H7 (cell line): ENCODE data around the gene HSPA9. TPM values are rescaled to one million over a fixed set of nuclear protein-coding genes. Genes with fewer than 3 reads are reported as not detected.
"Not testable (repeated sequence)": the region's sequence is repeated elsewhere in the genome, so short reads cannot be mapped to it uniquely, and the experiment has no call there.

Source experiments
- DNase-seq: peaks from one replicate; pipeline ENCODE4 v3.0.0; 2012
- H3K27me3 ChIP-seq: 2 replicates; pipeline ENCODE4 v1.6.0; 2011; ENCODE audit warnings: mild to moderate bottlenecking, low read length; ENCODE audit not compliant: control insufficient read depth, insufficient read depth
- H3K36me3 ChIP-seq: replicated peaks from 2 replicates; pipeline ENCODE4 v1.5.1; 2011; ENCODE audit warnings: low read length; ENCODE audit not compliant: control insufficient read depth, insufficient read depth
- H3K4me3 ChIP-seq: 2 replicates; pipeline ENCODE4 v1.5.1; 2011; ENCODE audit warnings: low read depth, mild to moderate bottlenecking, control low read depth, low read length, moderate library complexity; ENCODE audit not compliant: insufficient read depth
- total RNA-seq: library from RNA; depleted of rRNA; stranded (reverse); fragments of >200 nt; shearing (Covaris generic); gene quantifications from 2 replicates; pipeline ENCODE4 v1.2.3, GENCODE V29; 2014; rRNA removed

HSPA9 gene
- total RNA-seq, 1 experiment from 2014 or later: 671 TPM

DNA sequence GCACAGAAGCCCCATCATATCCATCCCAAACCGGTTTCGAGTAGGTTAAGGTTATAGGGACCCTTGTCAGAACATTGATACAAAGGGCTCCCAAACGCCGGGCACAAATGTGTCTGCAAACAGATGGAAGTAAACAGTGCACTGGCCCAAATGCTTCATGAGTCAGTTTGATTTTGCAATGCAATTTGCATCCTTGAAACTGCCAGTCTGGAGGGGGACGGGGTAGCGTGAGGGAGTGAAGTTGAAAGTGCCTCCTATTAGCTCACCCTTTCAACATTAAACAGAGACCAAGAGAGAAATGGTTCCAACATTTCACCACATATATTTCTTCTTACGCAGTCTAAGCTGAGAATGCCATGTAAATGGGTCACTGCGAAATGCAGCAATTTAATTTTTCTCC lies 67.7 kb downstream of the HSPA9 start:
- H3K36me3 ChIP-seq: peaks cover 22% of the 10 kb centered on the region
- not testable (repeated sequence) for DNase-seq, H3K4me3 ChIP-seq, H3K27me3 ChIP-seq

DNA sequence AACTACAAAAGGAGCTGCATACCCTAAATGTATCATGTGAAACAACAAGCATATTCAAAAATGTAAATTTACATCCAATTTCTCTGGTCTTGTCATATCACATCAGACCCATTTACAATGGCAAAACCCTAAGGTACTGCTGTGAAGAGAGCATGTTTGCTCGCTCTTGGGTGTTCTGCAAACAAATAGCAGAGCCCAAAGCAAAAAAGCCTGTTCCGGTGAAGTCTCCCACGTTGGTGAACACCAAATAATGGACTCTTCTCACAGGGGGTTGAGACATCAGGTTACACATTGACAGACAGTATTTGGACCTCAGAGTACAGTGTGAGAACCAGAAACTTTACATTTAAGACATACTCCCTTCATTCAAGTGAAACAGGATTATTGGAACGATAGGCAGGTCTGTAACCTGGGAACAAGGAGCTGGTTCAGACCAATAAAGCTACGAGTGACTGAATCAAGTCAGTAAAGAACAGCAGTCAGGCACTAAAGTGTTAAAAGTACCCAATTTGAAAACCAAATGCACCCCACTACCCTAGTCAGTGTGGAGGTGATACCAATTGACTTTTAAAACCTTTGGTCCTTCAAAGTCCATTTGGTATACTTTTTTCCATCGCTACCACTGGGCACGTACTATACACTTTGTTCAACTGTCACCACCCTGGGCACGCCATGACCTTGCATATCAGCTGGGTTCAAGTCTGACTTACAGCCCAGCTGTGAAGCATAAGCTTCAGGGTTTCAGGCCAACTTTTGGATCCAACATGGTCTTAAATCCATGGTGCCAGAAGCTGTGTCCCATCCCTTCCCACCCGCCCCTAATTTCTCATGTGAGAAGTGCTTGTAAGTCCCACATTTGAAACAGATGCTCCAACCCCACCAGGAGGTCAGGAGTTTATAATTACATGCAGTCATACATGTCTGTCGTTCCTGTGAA lies 68.6 kb downstream of the HSPA9 start:
- Histone ChIP-seq H3K36me3 (peaks cover 17% of the 10 kb centered on the region), H3K27me3 (no peaks in the 10 kb centered on the region), H3K4me3 (no peak overlapping the region)
- DNase-seq: no peak

DNA sequence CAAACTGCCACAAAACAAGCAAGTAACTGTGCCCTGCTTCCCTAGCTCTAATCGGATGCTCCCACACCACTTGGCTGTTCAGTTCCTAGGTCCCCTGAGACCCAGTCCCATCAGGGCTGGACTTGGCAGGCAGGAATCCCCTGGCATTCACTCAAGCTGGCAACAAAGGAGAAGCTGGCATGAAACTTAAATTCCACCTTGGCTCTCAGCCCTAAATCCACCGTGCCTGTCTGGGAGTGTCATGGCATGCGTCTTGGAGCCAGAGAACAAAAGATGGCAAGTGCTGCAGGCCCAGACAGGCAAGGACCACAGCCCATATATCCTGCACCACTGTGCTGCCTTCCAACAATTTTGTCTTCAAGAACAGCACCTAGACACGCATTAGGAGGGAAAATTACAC lies 70.4 kb downstream of the HSPA9 start:
- H3K27me3 ChIP-seq: no peaks in the 10 kb centered on the region
- H3K36me3 ChIP-seq: peaks cover 15% of the 10 kb centered on the region
- DNase-seq: no peak
- H3K4me3 ChIP-seq: no peak overlapping the region

Other genes with a start within 250 kb of the HSPA9 start
- gene CDC25C, start 243.6 kb downstream of the HSPA9 start, total RNA-seq: 36.0 and 38.7 TPM in 2 replicates
- gene FAM53C, start 237.1 kb downstream of the HSPA9 start, total RNA-seq: 70.4 and 74.5 TPM in 2 replicates
- gene KDM3B, start 222.7 kb downstream of the HSPA9 start, total RNA-seq: 55.6 and 74.8 TPM in 2 replicates
- 18.3 and 20.3 TPM in 2 replicates for gene REEP2, start 136.3 kb downstream of the HSPA9 start, total RNA-seq
- 0.10 and 7.5 TPM in 2 replicates for gene EGR1, start 109.9 kb downstream of the HSPA9 start, total RNA-seq
- gene ETF1, start 32.2 kb downstream of the HSPA9 start, total RNA-seq: 103 and 113 TPM in 2 replicates
- gene CTNNA1, start 178.0 kb upstream of the HSPA9 start, total RNA-seq: 352 and 397 TPM in 2 replicates